Measurements from ENCODE around the gene SFR1.
"Not testable (repeated sequence)": the region's sequence is repeated elsewhere in the genome, so short reads cannot be mapped to it uniquely, and the experiment has no call there.

Gene SFR1

GRCh38 chr10:104155591-104155990 is 33.6 kb downstream of the SFR1 start:
- no peak overlapping the region for H3K27ac ChIP-seq
- TF ChIP-seq CTCF (conservative IDR thresholded peaks at IDR 0.05) (no peak), ZFX (IDR thresholded peaks at IDR 0.05) (no peak)

GRCh38 chr10:104170610-104171254 is 48.8 kb downstream of the SFR1 start:
- TF ChIP-seq CTCF (conservative IDR thresholded peaks at IDR 0.05) (no peak), ZFX (IDR thresholded peaks at IDR 0.05) (no peak)
- H3K27ac ChIP-seq: no peak overlapping the region

- not testable (repeated sequence) for H3K27ac ChIP-seq
Measured at GRCh38 chr10:104174136-104174535, 52.2 kb downstream of the SFR1 start.
